Measurements from ENCODE around the gene RAB6B.

RAB6B gene

DNA sequence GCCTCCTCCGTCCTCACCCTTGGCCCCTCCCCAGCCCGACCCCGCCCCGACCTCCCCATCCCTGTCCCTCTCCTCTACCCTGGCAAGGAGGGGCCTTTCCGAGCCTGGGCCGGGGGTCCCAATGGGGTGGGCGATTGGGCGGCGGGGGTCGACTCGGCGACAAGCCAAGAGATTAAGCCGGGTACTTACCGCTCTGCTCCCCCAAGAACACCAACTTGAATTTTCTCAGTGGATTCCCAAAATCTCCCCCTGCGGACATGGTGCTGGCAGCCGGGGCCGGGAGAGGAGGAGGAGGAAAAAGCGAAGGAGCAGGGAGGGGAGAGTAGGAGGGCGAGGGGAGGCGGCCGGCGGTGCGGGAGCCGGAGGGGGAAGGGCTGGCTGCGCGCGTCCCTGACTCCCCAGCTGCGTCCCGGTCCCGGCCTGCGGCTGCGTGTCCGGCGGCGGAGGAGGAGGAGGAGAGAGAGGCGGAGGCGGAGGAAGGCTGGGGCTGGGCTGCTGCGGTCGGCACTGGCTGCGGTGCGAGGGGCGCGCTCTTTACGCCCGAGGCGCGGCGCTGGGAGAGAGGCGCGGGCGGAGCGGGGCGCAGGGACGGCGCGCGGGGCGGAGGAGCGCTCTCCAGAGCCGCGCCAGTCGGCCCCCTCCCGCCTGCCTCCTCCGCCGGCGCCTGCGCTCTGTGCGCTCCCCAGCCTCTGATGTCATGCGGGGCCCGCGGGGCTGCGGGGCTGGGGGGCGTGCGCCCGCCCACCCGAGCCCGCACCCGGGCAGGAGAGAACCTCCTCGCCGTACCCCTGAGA, at the start of gene RAB6B:
TSS of gene RAB6B (minus strand) at position 675 of the 794 bp plus-strand sequence. CDS start at position 259, 416 bp downstream.
- peak within 1 kb of the TSS; percentile 60 for H3K4me3 ChIP-seq (ENCODE audit: low read depth, low read length)

DNA sequence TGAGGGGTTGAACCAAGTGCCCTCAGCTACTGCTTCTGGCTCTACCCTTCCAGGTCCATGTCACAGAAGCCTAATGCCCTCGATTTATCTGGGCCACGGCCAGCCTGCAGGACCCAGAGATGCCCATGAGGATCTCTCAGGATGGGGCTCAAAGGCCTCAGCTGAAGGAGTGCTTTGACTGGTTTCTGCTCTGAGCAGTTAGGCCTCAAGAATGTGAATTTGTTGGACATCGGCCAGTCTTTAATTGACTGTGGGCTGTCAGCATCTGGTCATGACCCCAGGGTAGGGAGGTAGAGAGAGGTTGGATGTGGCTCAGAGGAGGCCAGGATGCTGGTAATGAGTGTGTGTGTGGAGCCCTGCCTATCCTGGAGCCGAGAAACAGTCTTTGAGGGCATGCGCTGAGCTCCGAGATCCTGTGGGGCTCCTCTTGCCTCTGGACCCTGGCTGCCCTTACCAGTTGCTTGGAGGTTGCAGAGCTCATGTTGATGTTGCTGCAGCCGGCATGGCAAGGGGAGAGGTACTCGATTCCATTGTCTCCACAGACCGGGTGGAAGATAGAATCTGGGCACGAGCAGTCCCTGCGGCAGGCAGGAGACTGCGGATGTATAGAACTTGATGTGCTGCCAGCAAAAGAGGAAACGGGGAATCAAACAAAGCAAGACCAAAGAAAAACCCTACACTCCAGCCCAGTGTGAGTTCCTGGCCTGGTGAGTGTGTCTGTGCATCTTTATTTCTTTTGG, 49.1 kb upstream of the RAB6B start:
- DNase-seq (ENCODE audit: low read depth), result no peak
- H3K4me3 ChIP-seq (ENCODE audit: low read depth, low read length), result no peak overlapping the region
- TF ChIP-seq, protein P1, sequence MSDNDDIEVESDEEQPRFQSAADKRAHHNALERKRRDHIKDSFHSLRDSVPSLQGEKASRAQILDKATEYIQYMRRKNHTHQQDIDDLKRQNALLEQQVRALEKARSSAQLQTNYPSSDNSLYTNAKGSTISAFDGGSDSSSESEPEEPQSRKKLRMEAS (IDR thresholded peaks at IDR 0.05; ENCODE audit: low read depth, low read length), result no peak
- TF ChIP-seq, protein P2, sequence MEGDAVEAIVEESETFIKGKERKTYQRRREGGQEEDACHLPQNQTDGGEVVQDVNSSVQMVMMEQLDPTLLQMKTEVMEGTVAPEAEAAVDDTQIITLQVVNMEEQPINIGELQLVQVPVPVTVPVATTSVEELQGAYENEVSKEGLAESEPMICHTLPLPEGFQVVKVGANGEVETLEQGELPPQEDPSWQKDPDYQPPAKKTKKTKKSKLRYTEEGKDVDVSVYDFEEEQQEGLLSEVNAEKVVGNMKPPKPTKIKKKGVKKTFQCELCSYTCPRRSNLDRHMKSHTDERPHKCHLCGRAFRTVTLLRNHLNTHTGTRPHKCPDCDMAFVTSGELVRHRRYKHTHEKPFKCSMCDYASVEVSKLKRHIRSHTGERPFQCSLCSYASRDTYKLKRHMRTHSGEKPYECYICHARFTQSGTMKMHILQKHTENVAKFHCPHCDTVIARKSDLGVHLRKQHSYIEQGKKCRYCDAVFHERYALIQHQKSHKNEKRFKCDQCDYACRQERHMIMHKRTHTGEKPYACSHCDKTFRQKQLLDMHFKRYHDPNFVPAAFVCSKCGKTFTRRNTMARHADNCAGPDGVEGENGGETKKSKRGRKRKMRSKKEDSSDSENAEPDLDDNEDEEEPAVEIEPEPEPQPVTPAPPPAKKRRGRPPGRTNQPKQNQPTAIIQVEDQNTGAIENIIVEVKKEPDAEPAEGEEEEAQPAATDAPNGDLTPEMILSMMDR (IDR thresholded peaks at IDR 0.05; ENCODE audit: low read depth, low read length), result no peak
- no peak for TF ChIP-seq POLR2A (IDR thresholded peaks at IDR 0.05; ENCODE audit: extremely low read depth, insufficient read length)
- no peak for TF ChIP-seq MYC (IDR thresholded peaks at IDR 0.05; ENCODE audit: low read depth, low read length)

More for the DNA sequence above, at the start of gene RAB6B:
- TF ChIP-seq, protein P2 (IDR thresholded peaks at IDR 0.05; ENCODE audit: low read depth, low read length), result no peak
- TF ChIP-seq POLR2A (IDR thresholded peaks at IDR 0.05; ENCODE audit: extremely low read depth, insufficient read length) (no peak), MYC (IDR thresholded peaks at IDR 0.05; ENCODE audit: low read depth, low read length) (0 out of 2 replicates have a peak, but pooled peaks have one; percentile 25)
- TF ChIP-seq, protein P1 (IDR thresholded peaks at IDR 0.05; ENCODE audit: low read depth, low read length), result no peak
- DNase-seq (ENCODE audit: low read depth), result peak; percentile 78

DNA sequence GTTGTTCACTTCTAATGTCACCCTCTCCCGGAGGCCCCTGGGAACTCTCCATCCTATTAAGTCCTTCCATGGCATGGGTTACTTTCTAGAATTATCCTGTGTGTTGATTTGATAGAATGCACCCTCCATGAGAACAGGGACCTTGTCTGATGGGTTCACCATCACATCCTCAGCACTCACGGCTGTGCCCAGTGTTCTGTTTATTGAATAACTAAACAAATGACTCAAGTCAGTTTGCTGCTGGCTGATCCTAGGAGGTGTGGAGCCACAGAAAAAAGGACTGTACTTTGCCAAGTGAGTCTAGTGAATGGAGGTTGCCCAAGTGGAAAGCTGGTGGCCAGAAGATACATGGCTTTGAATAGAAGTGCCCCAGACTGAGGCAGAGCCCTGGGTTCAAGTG, 48.5 kb upstream of the RAB6B start:
- peak; percentile 30 for DNase-seq (ENCODE audit: low read depth)
- TF ChIP-seq, protein P1 (IDR thresholded peaks at IDR 0.05; ENCODE audit: low read depth, low read length), result no peak
- TF ChIP-seq MYC (IDR thresholded peaks at IDR 0.05; ENCODE audit: low read depth, low read length) (no peak), POLR2A (IDR thresholded peaks at IDR 0.05; ENCODE audit: extremely low read depth, insufficient read length) (no peak)
- TF ChIP-seq, protein P2 (IDR thresholded peaks at IDR 0.05; ENCODE audit: low read depth, low read length), result no peak
- no peak overlapping the region for H3K4me3 ChIP-seq (ENCODE audit: low read depth, low read length)

DNA sequence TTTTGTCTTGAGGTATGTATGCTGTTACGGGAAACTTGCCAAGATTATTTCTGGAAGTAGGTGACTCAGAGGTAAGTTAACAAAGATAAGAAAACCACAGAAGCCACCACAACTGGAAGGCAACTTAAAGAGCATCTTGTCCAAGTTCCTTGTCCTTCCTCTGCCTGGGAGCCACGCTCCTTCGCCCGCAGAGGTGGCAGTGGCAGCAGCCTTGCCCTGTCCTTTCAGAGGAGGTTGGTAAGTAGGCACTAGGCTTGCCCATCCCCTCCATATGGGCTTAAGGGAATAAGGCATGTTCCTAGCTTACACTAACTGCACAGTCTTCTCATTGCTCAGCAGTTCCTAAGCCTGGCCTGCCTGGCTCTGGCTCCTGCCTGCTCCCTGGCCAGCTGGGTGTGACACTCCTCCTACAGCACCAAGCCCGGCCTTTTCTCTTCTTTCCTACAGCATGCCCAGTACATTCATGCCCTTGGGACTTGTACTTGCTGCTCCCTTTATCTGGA, 48.0 kb upstream of the RAB6B start:
- no peak overlapping the region for H3K4me3 ChIP-seq (ENCODE audit: low read depth, low read length)
- no peak for TF ChIP-seq MYC (IDR thresholded peaks at IDR 0.05; ENCODE audit: low read depth, low read length)
- TF ChIP-seq POLR2A (IDR thresholded peaks at IDR 0.05; ENCODE audit: extremely low read depth, insufficient read length), result no peak
- TF ChIP-seq, protein P1 (IDR thresholded peaks at IDR 0.05; ENCODE audit: low read depth, low read length), result 0 out of 2 replicates have a peak, but pooled peaks have one; percentile 6
- TF ChIP-seq, protein P2 (IDR thresholded peaks at IDR 0.05; ENCODE audit: low read depth, low read length), result no peak
- peak; percentile 92 for DNase-seq (ENCODE audit: low read depth)

DNA sequence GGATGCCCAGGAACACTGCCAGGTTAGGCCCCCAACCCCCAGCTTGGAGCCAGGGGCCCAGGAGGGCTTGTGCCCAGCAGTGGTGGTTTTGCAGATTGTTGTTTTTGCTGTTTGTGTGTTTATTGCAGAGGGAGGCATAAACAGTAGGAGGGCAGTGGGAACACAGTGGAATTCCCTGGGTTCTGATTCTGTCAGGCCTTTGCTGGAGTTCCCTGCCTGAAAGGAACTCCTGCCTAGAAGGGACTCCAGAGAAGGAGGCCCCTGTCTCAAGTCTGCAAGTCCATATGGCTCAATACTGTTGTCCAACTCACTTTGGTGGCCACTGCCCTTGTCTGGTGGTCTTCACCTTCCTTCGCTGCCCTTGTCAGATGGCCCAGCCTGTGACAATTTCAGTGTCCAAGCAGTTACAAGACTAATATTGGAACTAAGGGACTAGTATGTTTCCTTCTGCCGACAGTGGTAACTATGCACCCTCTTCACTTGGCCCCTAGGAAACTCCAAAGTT, 47.4 kb upstream of the RAB6B start:
- H3K4me3 ChIP-seq (ENCODE audit: low read depth, low read length), result no peak overlapping the region
- TF ChIP-seq, protein P1 (IDR thresholded peaks at IDR 0.05; ENCODE audit: low read depth, low read length), result no peak
- TF ChIP-seq MYC (IDR thresholded peaks at IDR 0.05; ENCODE audit: low read depth, low read length) (no peak), POLR2A (IDR thresholded peaks at IDR 0.05; ENCODE audit: extremely low read depth, insufficient read length) (no peak)
- TF ChIP-seq, protein P2 (IDR thresholded peaks at IDR 0.05; ENCODE audit: low read depth, low read length), result no peak
- DNase-seq (ENCODE audit: low read depth), result no peak

Measured in NB4 (cell line).